H1 (cell line): ENCODE results near the gene ELP5. TPM values are rescaled to one million over a fixed set of nuclear protein-coding genes. Genes with fewer than 3 reads are reported as not detected.

Experiments
- CTCF ChIA-PET: fragments of 300-600 bp; sonication (Branson Sonifier 250); formaldehyde crosslinking; loops from one replicate; lab custom pipeline; 2021; ENCODE audit not compliant: partially characterized antibody; lab: Charles Lee
- POLR2A ChIA-PET: fragments of 300-600 bp; sonication (Branson Sonifier 250); formaldehyde crosslinking; loops from one replicate; lab custom pipeline; 2021; ENCODE audit warnings: inconsistent platforms; ENCODE audit not compliant: partially characterized antibody; lab: Charles Lee
- DNase-seq, 2 experiments: peaks; one replicate each; pipeline versions ENCODE4 v3.0.0 to v3.0.0-alpha.2; 2010 to 2022; ENCODE audit warnings: low spot score in 2 of 2, low read depth in 1 of 2, mixed read lengths in 1 of 2
- FAIRE-seq: peaks from 2 replicates; lab custom pipeline; 2011; peaks lifted over from hg19 to GRCh38; lab: Jason Lieb, UNC
- H2AFZ ChIP-seq: 2 replicates; pipeline ENCODE4 v1.8.1; 2012; ENCODE audit warnings: low read length, inconsistent platforms
- H2AK5ac ChIP-seq: 2 replicates; pipeline ENCODE4 v1.6.1; 2013; ENCODE audit warnings: low read depth, low read length
- H2BK120ac ChIP-seq: replicated peaks from 2 replicates; pipeline ENCODE3; 2013; ENCODE audit warnings: low read depth, low read length, inconsistent platforms
- H2BK12ac ChIP-seq: 2 replicates; pipeline ENCODE4 v1.6.1; 2013; ENCODE audit warnings: low read depth, low read length
- H2BK15ac ChIP-seq: 2 replicates; pipeline ENCODE4 v1.6.1; 2013; ENCODE audit warnings: low read length
- H2BK20ac ChIP-seq: 2 replicates; pipeline ENCODE4 v1.6.1; 2013; ENCODE audit warnings: low read length
- H2BK5ac ChIP-seq: 2 replicates; pipeline ENCODE4 v1.6.1; 2013; ENCODE audit warnings: low read depth, low read length
- H3K14ac ChIP-seq: 2 replicates; pipeline ENCODE4 v1.6.1; 2013; ENCODE audit warnings: inconsistent platforms; ENCODE audit not compliant: insufficient read length
- H3K18ac ChIP-seq: 2 replicates; pipeline ENCODE4 v1.6.1; 2013; ENCODE audit warnings: low read length; ENCODE audit errors: extremely low read depth
- H3K23ac ChIP-seq: 2 replicates; pipeline ENCODE4 v1.6.1; 2013; ENCODE audit warnings: inconsistent platforms; ENCODE audit not compliant: insufficient read length
- H3K23me2 ChIP-seq: 2 replicates; pipeline ENCODE4 v1.6.1; 2013; ENCODE audit warnings: low read depth, low read length
- H3K27ac ChIP-seq: 2 replicates; pipeline ENCODE4 v1.6.1; 2011; ENCODE audit warnings: low read depth, low read length, inconsistent platforms
- H3K27me3 ChIP-seq, 4 experiments: replicated peaks in 1 of 4; 1 replicate in 1 of 4; 2 replicates in 3 of 4; pipeline versions ENCODE4 v1.6.1 to v1.8.1; 2011 to 2013; ENCODE audit warnings: low read length in 3 of 4, mild to moderate bottlenecking in 3 of 4, inconsistent platforms in 2 of 4, mixed read lengths in 2 of 4, moderate library complexity in 1 of 4; ENCODE audit not compliant: control insufficient read depth in 3 of 4, insufficient read depth in 3 of 4; ENCODE audit errors: extremely low read depth in 1 of 4
- H3K36me3 ChIP-seq, 4 experiments: 2 replicates each; pipeline versions ENCODE4 v1.6.1 to v1.8.1; 2011 to 2013; ENCODE audit warnings: mild to moderate bottlenecking in 4 of 4, low read length in 3 of 4, moderate library complexity in 2 of 4, control low read depth in 1 of 4, inconsistent platforms in 1 of 4; ENCODE audit not compliant: insufficient read depth in 4 of 4, control insufficient read depth in 2 of 4
- H3K4ac ChIP-seq: replicated peaks from 2 replicates; pipeline ENCODE3; 2013; ENCODE audit warnings: low read length, low read depth, mixed read lengths, inconsistent platforms; ENCODE audit not compliant: insufficient read length
- H3K4me1 ChIP-seq, 4 experiments: replicated peaks in 1 of 4; 1 replicate in 1 of 4; 2 replicates in 3 of 4; pipeline versions ENCODE4 v1.6.1 to v1.8.1; 2011 to 2013; ENCODE audit warnings: low read length in 3 of 4, inconsistent platforms in 2 of 4, mixed read lengths in 1 of 4; ENCODE audit not compliant: insufficient read depth in 4 of 4, control insufficient read depth in 3 of 4
- H3K4me2 ChIP-seq, 2 experiments: 2 replicates each; pipeline versions ENCODE4 v1.6.1 to v1.8.1; 2011 to 2013; ENCODE audit warnings: low read depth in 2 of 2, low read length in 2 of 2, control low read depth in 1 of 2, inconsistent platforms in 1 of 2, mild to moderate bottlenecking in 1 of 2; ENCODE audit not compliant: insufficient read depth in 1 of 2
- H3K4me3 ChIP-seq, 4 experiments: fragments of 200-600, 300-600 bp in 1 of 4; sonication (generic), shearing (Covaris generic), sonication (Bioruptor Twin) in 1 of 4; 2 replicates each; pipeline versions ENCODE4 v1.5.1 to v1.8.1; 2011 to 2016; ENCODE audit warnings: low read length in 4 of 4, low read depth in 3 of 4, control low read depth in 2 of 4, inconsistent platforms in 2 of 4, mild to moderate bottlenecking in 2 of 4, mixed read lengths in 1 of 4, moderate library complexity in 1 of 4; ENCODE audit not compliant: insufficient read depth in 2 of 4; ENCODE audit errors: extremely low read depth in 1 of 4
- H3K56ac ChIP-seq: replicated peaks from 2 replicates; pipeline ENCODE3; 2013; ENCODE audit warnings: low read depth, mild to moderate bottlenecking, mixed read lengths, low read length, inconsistent platforms; ENCODE audit not compliant: insufficient read length
- H3K79me1 ChIP-seq: 2 replicates; pipeline ENCODE4 v1.6.1; 2013; ENCODE audit warnings: low read depth, low read length, control low read depth
- H3K79me2 ChIP-seq, 2 experiments: 2 replicates each; pipeline versions ENCODE4 v1.6.1 to v1.8.1; 2012 to 2013; ENCODE audit warnings: low read length in 2 of 2, mild to moderate bottlenecking in 2 of 2, inconsistent platforms in 1 of 2; ENCODE audit not compliant: insufficient read depth in 2 of 2, control insufficient read depth in 1 of 2
- H3K9ac ChIP-seq, 4 experiments: replicated peaks in 1 of 4; 1 replicate in 1 of 4; 2 replicates in 3 of 4; pipeline versions ENCODE4 v1.6.1 to v1.8.1; 2011 to 2013; ENCODE audit warnings: low read depth in 3 of 4, low read length in 3 of 4, control low read depth in 2 of 4, mild to moderate bottlenecking in 2 of 4, moderate library complexity in 2 of 4, inconsistent platforms in 1 of 4; ENCODE audit errors: extremely low read depth in 1 of 4
- H3K9me3 ChIP-seq, 2 experiments: 2 replicates each; pipeline versions ENCODE4 v1.6.1 to v1.8.1; 2012 to 2013; ENCODE audit warnings: mild to moderate bottlenecking in 2 of 2, moderate library complexity in 2 of 2, control low read depth in 1 of 2, inconsistent platforms in 1 of 2, low read depth in 1 of 2, low read length in 1 of 2, mixed read lengths in 1 of 2; ENCODE audit not compliant: insufficient read depth in 2 of 2
- H4K20me1 ChIP-seq, 2 experiments: replicated peaks in 1 of 2; 2 replicates each; pipeline versions ENCODE3 to v1.8.1; 2011 to 2013; ENCODE audit warnings: inconsistent platforms in 2 of 2, low read length in 2 of 2, mild to moderate bottlenecking in 1 of 2; ENCODE audit not compliant: insufficient read depth in 2 of 2, control insufficient read depth in 1 of 2
- H4K5ac ChIP-seq: 2 replicates; pipeline ENCODE4 v1.6.1; 2013; ENCODE audit warnings: low read length, low read depth, mixed read lengths, inconsistent platforms; ENCODE audit not compliant: insufficient read length
- H4K8ac ChIP-seq: 2 replicates; pipeline ENCODE4 v1.8.0; 2013; ENCODE audit warnings: mild to moderate bottlenecking, moderate library complexity, low read length, inconsistent platforms; ENCODE audit not compliant: insufficient read depth; ENCODE audit errors: extremely low read depth
- H4K91ac ChIP-seq: replicated peaks from 2 replicates; pipeline ENCODE3; 2013; ENCODE audit warnings: low read length, mixed read lengths, inconsistent platforms; ENCODE audit not compliant: insufficient read length
- CBX5 ChIP-seq: fragments of 300-800, 300-1000 bp; sonication (generic); IDR thresholded peaks from 2 replicates; pipeline ENCODE4 v1.7.1; 2016; ENCODE audit warnings: antibody characterized with exemption, low read length, low read depth
- EZH2 ChIP-seq: fragments of 200-600 bp; sonication (generic); IDR thresholded peaks from 2 replicates; pipeline ENCODE4 v1.7.1; 2012; ENCODE audit warnings: low read depth, mild to moderate bottlenecking, moderate library complexity, low read length, inconsistent platforms; ENCODE audit not compliant: severe bottlenecking
- FOSL1 ChIP-seq: IDR thresholded peaks from 2 replicates; pipeline ENCODE4 v1.6.1; 2011; ENCODE audit warnings: mild to moderate bottlenecking, low read depth, low read length, moderate library complexity; ENCODE audit not compliant: insufficient read depth
- JUN ChIP-seq: IDR thresholded peaks from 2 replicates; pipeline ENCODE4 v1.6.1; 2011; ENCODE audit warnings: low read depth, mild to moderate bottlenecking, improper control_type of control experiment, low read length
- MAFK ChIP-seq: IDR thresholded peaks from 2 replicates; pipeline ENCODE4 v1.6.1; 2012; ENCODE audit warnings: low read depth, mild to moderate bottlenecking, improper control_type of control experiment, low read length
- SIN3A ChIP-seq, 2 experiments: IDR thresholded peaks in 1 of 2; conservative IDR thresholded peaks in 1 of 2; 2 replicates each; pipeline ENCODE4 v1.6.1; 2011 to 2012; ENCODE audit warnings: low read length in 2 of 2, improper control_type of control experiment in 1 of 2, low read depth in 1 of 2, mild to moderate bottlenecking in 1 of 2
- TBP ChIP-seq: IDR thresholded peaks from 2 replicates; pipeline ENCODE4 v1.6.1; 2011; ENCODE audit warnings: low read depth, low read length, improper control_type of control experiment
- TEAD4 ChIP-seq: IDR thresholded peaks from 2 replicates; pipeline ENCODE4 v1.6.1; 2012; ENCODE audit warnings: low read depth, low read length, inconsistent platforms, mixed read lengths
- WGBS, 2 experiments: shearing (Covaris generic) in 1 of 2; methylation state at CpG; one replicate each; pipeline versions ENCODE4 v1.1.6 to v1.1.7; 2013 to 2015; ENCODE audit warnings: low lambda C conversion rate in 2 of 2, mixed read lengths in 2 of 2, inconsistent platforms in 1 of 2, low coverage in 1 of 2, missing lambda C conversion rate in 1 of 2; ENCODE audit not compliant: insufficient replicate concordance in 2 of 2, insufficient coverage in 1 of 2, insufficient read length in 1 of 2; ENCODE audit errors: extremely low coverage in 1 of 2, missing lambda C conversion rate in 1 of 2; 5-methylcytosine and 5-hydroxymethylcytosine counted together
- polyA plus RNA-seq, 7 experiments: library from polyadenylated mRNA; depleted of rRNA in 3 of 7; stranded (reverse) in 5 of 7; unstranded in 2 of 7; fragments of >200 nt in 5 of 7; fragments of 200-250 nt in 2 of 7; gene quantifications; 1 replicate in 5 of 7; 2 replicates in 1 of 7; 4 replicates in 1 of 7; pipeline versions ENCODE4 v1.2.1 to v1.2.3, GENCODE V29; 2011 to 2013; ENCODE audit warnings: missing spikeins in 2 of 7, mixed read lengths in 2 of 7
- total RNA-seq: library from RNA; stranded (reverse); fragmentation: NEBNext Ultra II Directional; extraction: Animal tissue kit (Norgen Biotek cat#: 25700); gene quantifications from 2 replicates; pipeline ENCODE4 v1.2.1, GENCODE V29; 2021

ELP5 gene
- total and polyA plus RNA-seq, 2 of the 8 experiments (the other 6 are each of a cell fraction or from before 2014, with no cell fraction given) = 75.4 to 107 TPM

GRCh38 chr17:7203391-7203790, 48.6 kb upstream of the ELP5 start:
- Histone ChIP-seq H3K4me1 (peaks cover 5 to 18% (median 15%) of the 10 kb centered on the region in 4 experiments), H3K4me2 (no peak overlapping the region; a peak in 1 of 4 replicates), H4K20me1 (peaks cover 3 to 20% of the 10 kb centered on the region in 2 experiments), H3K23me2 (peaks cover 17% of the 10 kb centered on the region; the same call in 1 of the 2 replicates), H3K9ac (no peak overlapping the region), H2BK20ac (no peak overlapping the region), H3K14ac (no peak overlapping the region), H3K79me1 (peaks cover 17% of the 10 kb centered on the region; the same call in 1 of the 2 replicates), H3K79me2 (peaks cover 0 to 24% of the 10 kb centered on the region in 2 experiments; a peak in 1 of 4 replicates), H3K9me3 (no peaks in the 10 kb centered on the region), H3K18ac (no peak overlapping the region), H4K5ac (no peak overlapping the region), H3K27ac (no peak overlapping the region), H3K23ac (no peak overlapping the region), H3K56ac (no peak overlapping the region), H4K8ac (no peak overlapping the region), H2BK12ac (no peak overlapping the region), H2BK120ac (no peak overlapping the region), H2AFZ (no peak overlapping the region), H3K36me3 (peaks cover 19 to 30% (median 26%) of the 10 kb centered on the region in 4 experiments), H2BK5ac (no peak overlapping the region), H2BK15ac (no peak overlapping the region), H3K4me3 (no peak overlapping the region), H4K91ac (no peak overlapping the region), H2AK5ac (no peak overlapping the region), H3K27me3 (no peaks in the 10 kb centered on the region; a peak in 1 of 7 replicates), H3K4ac (no peak overlapping the region)
- POLR2A ChIA-PET = interaction anchor here (1.0 to 2.0 kb wide), 2 partner anchors 9 to 15 kb away, joined by 3 to 8 read pairs; partner anchors contain the start of gene DLG4
- DNase-seq (no peak), FAIRE-seq (no peak)
- TF ChIP-seq JUN (no peak), TEAD4 (no peak), MAFK (no peak), EZH2 (no peak), TBP (no peak), SIN3A (conservative IDR thresholded peaks at IDR 0.05 in 1 of 2, IDR thresholded peaks at IDR 0.05 in 1 of 2; ENCODE audit: low read depth in 1 of 2, low read length in 2 of 2) (no peak), CBX5 (no peak), FOSL1 (no peak)
- 87% methylated on average over 15 of the region's 16 CpGs; no CpG with 5 or more reads in 1 of the 2 experiments for WGBS, 2 experiments
- CTCF ChIA-PET = no interaction called here
